GM23248 (cell line): ENCODE results near the gene PDE6C. TPM values are rescaled to one million over a fixed set of nuclear protein-coding genes. Genes with fewer than 3 reads are reported as not detected.
A peak's percentile ranks its signal among the peaks of the same experiment; 100 is the strongest.

ENCODE experiments used
- DNase-seq: peaks from one replicate; pipeline ENCODE4 v3.0.0-alpha.2; 2015
- H2AFZ ChIP-seq: fragments of 200-600 bp; sonication (generic); 2 replicates; pipeline ENCODE4 v1.6.1; 2016; ENCODE audit warnings: antibody characterized with exemption
- H3F3A ChIP-seq: fragments of 200-600 bp; sonication (generic); 2 replicates; pipeline ENCODE4 v1.6.1; 2016; ENCODE audit warnings: mild to moderate bottlenecking, antibody characterized with exemption, mixed run types; ENCODE audit not compliant: insufficient read depth
- H3K27ac ChIP-seq: fragments of 200-600 bp; sonication (generic); 2 replicates; pipeline ENCODE4 v1.5.1; 2016; ENCODE audit warnings: mild to moderate bottlenecking
- H3K27me3 ChIP-seq: fragments of 200-600 bp; sonication (generic); replicated peaks from 2 replicates; pipeline ENCODE4 v1.6.1; 2016; ENCODE audit warnings: mild to moderate bottlenecking; ENCODE audit not compliant: insufficient read depth
- H3K36me3 ChIP-seq: fragments of 200-600 bp; sonication (generic); 2 replicates; pipeline ENCODE4 v1.6.1; 2016; ENCODE audit warnings: low read depth, mild to moderate bottlenecking
- H3K4me1 ChIP-seq: fragments of 200-600 bp; sonication (generic); 2 replicates; pipeline ENCODE4 v1.6.1; 2016; ENCODE audit warnings: mild to moderate bottlenecking; ENCODE audit not compliant: insufficient read depth
- H3K4me2 ChIP-seq: fragments of 200-600 bp; sonication (generic); one replicate; pipeline ENCODE4 v1.6.1; 2016; ENCODE audit warnings: mild to moderate bottlenecking; ENCODE audit not compliant: unreplicated experiment
- H3K4me3 ChIP-seq: fragments of 200-600 bp; sonication (generic); 2 replicates; pipeline ENCODE4 v1.5.1; 2016; ENCODE audit warnings: mild to moderate bottlenecking
- H3K79me2 ChIP-seq: fragments of 200-600 bp; sonication (generic); 2 replicates; pipeline ENCODE4 v1.6.1; 2016; ENCODE audit warnings: mild to moderate bottlenecking; ENCODE audit not compliant: insufficient read depth
- H3K9ac ChIP-seq: fragments of 200-600 bp; sonication (generic); 2 replicates; pipeline ENCODE4 v1.6.1; 2016; ENCODE audit warnings: mild to moderate bottlenecking
- H3K9me2 ChIP-seq: fragments of 200-600 bp; sonication (generic); 2 replicates; pipeline ENCODE4 v1.6.1; 2016; ENCODE audit warnings: mixed run types, mild to moderate bottlenecking, moderate library complexity; ENCODE audit not compliant: insufficient read depth
- H3K9me3 ChIP-seq: fragments of 200-600 bp; sonication (generic); one replicate; pipeline ENCODE4 v1.6.1; 2017; ENCODE audit warnings: low read depth
- H4K20me1 ChIP-seq: fragments of 200-600 bp; sonication (generic); 2 replicates; pipeline ENCODE4 v1.6.0; 2016; ENCODE audit not compliant: insufficient read depth
- EZH2 ChIP-seq: fragments of 200-600 bp; sonication (generic); IDR thresholded peaks from 2 replicates; pipeline ENCODE4 v1.6.1; 2018; ENCODE audit warnings: antibody characterized with exemption, mild to moderate bottlenecking; ENCODE audit not compliant: insufficient read depth, poor library complexity, severe bottlenecking
- EZH2phosphoT487 ChIP-seq: fragments of 200-600 bp; sonication (generic); IDR thresholded peaks from 2 replicates; pipeline ENCODE4 v1.6.1; 2018; ENCODE audit warnings: antibody characterized with exemption, moderate library complexity, mild to moderate bottlenecking, low read depth; ENCODE audit not compliant: insufficient read depth
- WGBS, 2 experiments: methylation state at CpG; one replicate each; pipeline ENCODE4 v1.1.6; 2015 to 2017; ENCODE audit warnings: low lambda C conversion rate in 2 of 2, low coverage in 1 of 2; ENCODE audit errors: missing lambda C conversion rate in 2 of 2; 5-methylcytosine and 5-hydroxymethylcytosine counted together
- in situ Hi-C: fragments of 300-500 bp; cut with MboI; formaldehyde crosslinking; loops from 2 replicates; pipeline ENCODE4 v1.15.0; 2020
- polyA plus RNA-seq: library from polyadenylated mRNA; unstranded; fragments of >200 nt; fragmentation: Nextera tagmentation; extraction: Ambion mirVana; gene quantifications from 2 replicates; pipeline ENCODE4 v1.2.1, GENCODE V29; 2016
- total RNA-seq: library from RNA; depleted of rRNA; stranded (reverse); fragments of >200 nt; shearing (Covaris generic); gene quantifications from 2 replicates; pipeline ENCODE4 v1.2.3, GENCODE V29; 2014

Gene PDE6C
- total and polyA plus RNA-seq, 2 experiments from 2014 or later = not detected

GRCh38 chr10:93568105-93568390, 44.3 kb upstream of the PDE6C start:
- no peak overlapping the region for H3K4me2 ChIP-seq
- TF ChIP-seq EZH2phosphoT487 (no peak), EZH2 (peak; percentile 8)
- no peaks in the 10 kb centered on the region for H3K9me2 ChIP-seq

GRCh38 chr10:93570383-93570782, 42.0 kb upstream of the PDE6C start:
- WGBS, 2 experiments = 1 to 2% methylated on average over 3 of the region's 3 CpGs
- H3K4me2 ChIP-seq = no peak overlapping the region

More at GRCh38 chr10:93568105-93568390, 44.3 kb upstream of the PDE6C start:
- peak; percentile 11 for DNase-seq
- Histone ChIP-seq H3F3A (no peaks in the 10 kb centered on the region), H3K36me3 (no peaks in the 10 kb centered on the region), H3K79me2 (no peaks in the 10 kb centered on the region), H2AFZ (no peak overlapping the region), H3K9ac (no peak overlapping the region), H3K4me3 (no peak overlapping the region), H3K27me3 (peaks cover 72% of the 10 kb centered on the region), H3K4me1 (no peaks in the 10 kb centered on the region), H3K9me3 (no peaks in the 10 kb centered on the region), H4K20me1 (no peaks in the 10 kb centered on the region), H3K27ac (no peak overlapping the region)
- 4 to 6% methylated on average over 20 to 21 of the region's 21 CpGs for WGBS, 2 experiments
- in situ Hi-C loops = no loop called here

DNA sequence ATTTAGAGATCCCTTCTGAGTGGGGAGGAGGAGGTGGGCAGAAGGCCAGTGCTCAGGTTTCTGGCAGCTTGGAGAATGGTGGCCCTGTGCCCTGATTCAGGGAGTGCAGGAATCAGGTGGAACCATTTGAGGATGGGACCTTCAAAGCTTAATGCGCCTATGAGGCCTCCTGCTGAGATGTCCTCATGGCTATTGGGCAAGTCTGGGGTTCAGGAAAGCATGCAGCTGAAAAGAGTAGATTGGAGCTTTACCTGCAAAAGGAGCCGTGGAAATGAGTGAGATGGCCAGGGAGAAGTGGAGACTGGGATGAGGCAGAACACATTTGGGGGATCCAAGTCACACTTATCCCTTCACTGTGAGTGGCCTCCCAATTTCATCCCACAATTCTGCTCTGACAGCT, 39.7 kb upstream of the PDE6C start:
- Histone ChIP-seq H3K4me3 (no peak overlapping the region), H3K27me3 (peaks cover 76% of the 10 kb centered on the region)

More at GRCh38 chr10:93570383-93570782, 42.0 kb upstream of the PDE6C start:
- H3K36me3 ChIP-seq = no peaks in the 10 kb centered on the region
- peaks cover 82% of the 10 kb centered on the region for H3K27me3 ChIP-seq
- TF ChIP-seq EZH2phosphoT487 (no peak), EZH2 (no peak)
- H3K4me3 ChIP-seq = no peak overlapping the region
- no peaks in the 10 kb centered on the region for H3F3A ChIP-seq
- no peaks in the 10 kb centered on the region for H3K79me2 ChIP-seq
- H3K4me1 ChIP-seq = no peaks in the 10 kb centered on the region
- H3K27ac ChIP-seq = no peak overlapping the region
- H3K9me3 ChIP-seq = no peaks in the 10 kb centered on the region
- H3K9me2 ChIP-seq = no peaks in the 10 kb centered on the region
- in situ Hi-C loops = no loop called here
- no peak overlapping the region for H2AFZ ChIP-seq
- no peak overlapping the region for H3K9ac ChIP-seq
- no peaks in the 10 kb centered on the region for H4K20me1 ChIP-seq
- DNase-seq = no peak

GRCh38 chr10:93573051-93573909, 39.1 kb upstream of the PDE6C start:
- in situ Hi-C loops = no loop called here
- H3K9ac ChIP-seq = no peak overlapping the region
- no peak overlapping the region for H3K4me3 ChIP-seq
- H3K9me2 ChIP-seq = no peaks in the 10 kb centered on the region
- TF ChIP-seq EZH2 (no peak), EZH2phosphoT487 (no peak)
- H3K9me3 ChIP-seq = no peaks in the 10 kb centered on the region
- no peaks in the 10 kb centered on the region for H3F3A ChIP-seq
- no peak overlapping the region for H3K27ac ChIP-seq
- DNase-seq = no peak
- H3K4me1 ChIP-seq = no peaks in the 10 kb centered on the region
- H3K36me3 ChIP-seq = no peaks in the 10 kb centered on the region
- no peak overlapping the region for H2AFZ ChIP-seq
- peaks cover 71% of the 10 kb centered on the region for H3K27me3 ChIP-seq
- no peaks in the 10 kb centered on the region for H4K20me1 ChIP-seq
- H3K79me2 ChIP-seq = no peaks in the 10 kb centered on the region
- WGBS, 2 experiments = 38 to 39% methylated on average over 10 of the region's 10 CpGs
- H3K4me2 ChIP-seq = no peak overlapping the region

More for the DNA sequence above, 39.7 kb upstream of the PDE6C start:
- in situ Hi-C loops = no loop called here
- Histone ChIP-seq H3K9me3 (no peaks in the 10 kb centered on the region), H4K20me1 (no peaks in the 10 kb centered on the region), H3K4me1 (no peaks in the 10 kb centered on the region), H3K36me3 (no peaks in the 10 kb centered on the region), H3F3A (no peaks in the 10 kb centered on the region), H3K4me2 (no peak overlapping the region), H3K9me2 (no peaks in the 10 kb centered on the region), H3K27ac (no peak overlapping the region), H2AFZ (no peak overlapping the region), H3K79me2 (no peaks in the 10 kb centered on the region), H3K9ac (no peak overlapping the region)
- TF ChIP-seq EZH2phosphoT487 (no peak), EZH2 (no peak)
- DNase-seq = no peak
- 50 to 52% methylated on average over 2 of the region's 2 CpGs for WGBS, 2 experiments
